Activated naive CD4-positive, alpha-beta T cell treated with anti-CD3 and anti-CD28 coated beads, Interleukin-2, amount 10 ng/mL, durations not matched to agents 7 days and 5 days (primary cell): ENCODE data around the gene MRPL49.

Source experiments
- CTCF ChIA-PET: fragments of 350-600 bp; sonication (Branson Sonifier 250); formaldehyde crosslinking; loops from one replicate; lab custom pipeline; 2021; ENCODE audit warnings: antibody characterized with exemption; lab: Charles Lee
- DNase-seq: peaks from one replicate; pipeline ENCODE4 v3.0.0-alpha.2; 2020
- H3K27ac Mint-ChIP-seq: one replicate; pipeline ENCODE4 v1.8.0; 2021; ENCODE audit warnings: mild to moderate bottlenecking, moderate library complexity, mixed read lengths
- H3K27me3 Mint-ChIP-seq: one replicate; pipeline ENCODE4 v1.8.0; 2021; ENCODE audit warnings: mild to moderate bottlenecking, mixed read lengths
- H3K36me3 Mint-ChIP-seq: one replicate; pipeline ENCODE4 v1.8.0; 2021; ENCODE audit warnings: mixed read lengths
- H3K4me1 Mint-ChIP-seq: one replicate; pipeline ENCODE4 v1.8.0; 2021; ENCODE audit warnings: mixed read lengths
- H3K4me3 Mint-ChIP-seq: one replicate; pipeline ENCODE4 v1.8.0; 2021; ENCODE audit warnings: mild to moderate bottlenecking, moderate library complexity, mixed read lengths
- H3K9me3 Mint-ChIP-seq: one replicate; pipeline ENCODE4 v1.8.0; 2021; ENCODE audit warnings: mixed read lengths

MRPL49 gene

DNA sequence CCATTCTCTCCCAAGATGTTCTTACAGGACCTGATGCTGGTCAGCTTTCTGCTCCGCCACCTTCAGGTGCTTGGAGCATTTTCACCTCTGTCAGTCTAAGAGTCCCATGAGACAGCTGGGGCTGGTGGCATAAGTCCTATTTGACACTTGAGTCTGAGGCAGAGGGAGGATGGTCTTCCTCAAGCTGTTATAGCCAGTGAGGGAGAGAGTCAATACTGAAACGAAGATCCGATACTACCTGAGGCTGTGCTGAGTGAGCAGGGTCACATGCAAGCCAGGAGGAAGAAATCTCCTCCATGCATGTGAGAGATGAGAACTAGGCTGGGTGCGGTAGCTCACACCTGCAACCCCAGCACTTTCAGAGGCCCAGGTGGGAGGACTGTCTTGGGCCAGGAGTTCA lies 32.5 kb upstream of the MRPL49 start:
- Mint-ChIP-seq H3K27me3 (no peaks in the 10 kb centered on the region), H3K36me3 (peaks cover 22% of the 10 kb centered on the region), H3K27ac (no peak overlapping the region), H3K4me3 (no peak overlapping the region), H3K4me1 (peaks cover 15% of the 10 kb centered on the region), H3K9me3 (no peaks in the 10 kb centered on the region)
- CTCF ChIA-PET, result interaction anchor here (0.6 to 1.3 kb wide), 2 partner anchors 21 to 75 kb away, joined by 3 read pairs; no protein-coding TSS in a partner anchor
- DNase-seq, result no peak

DNA sequence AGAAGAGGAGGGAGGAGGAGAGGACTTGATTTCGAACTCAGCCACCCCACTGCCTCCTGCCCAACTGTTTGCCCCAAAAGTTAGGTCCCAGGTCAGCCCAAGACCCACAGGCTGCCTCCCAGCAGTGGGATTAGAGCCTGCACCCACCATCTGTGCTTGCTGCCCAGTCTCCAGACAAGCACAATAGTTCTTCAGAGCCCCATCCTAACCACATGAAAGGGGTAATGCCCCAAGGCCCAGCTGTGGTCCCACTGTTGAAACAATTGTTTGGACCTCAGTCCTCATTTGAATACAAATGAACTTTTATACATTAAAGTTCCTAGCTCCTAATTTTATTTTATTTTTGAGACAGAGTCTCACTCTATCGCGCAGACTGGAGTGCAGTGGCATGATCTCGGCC lies 31.5 kb upstream of the MRPL49 start:
- peaks cover 17% of the 10 kb centered on the region for H3K36me3 Mint-ChIP-seq
- H3K27me3 Mint-ChIP-seq, result no peaks in the 10 kb centered on the region
- peaks cover 8% of the 10 kb centered on the region for H3K4me1 Mint-ChIP-seq
- DNase-seq, result no peak
- no peak overlapping the region for H3K27ac Mint-ChIP-seq
- CTCF ChIA-PET, result interaction anchor here (1.1 kb wide), 1 partner anchor 20 kb away, joined by 4 read pairs; no protein-coding TSS in a partner anchor
- no peak overlapping the region for H3K4me3 Mint-ChIP-seq
- no peaks in the 10 kb centered on the region for H3K9me3 Mint-ChIP-seq

DNA sequence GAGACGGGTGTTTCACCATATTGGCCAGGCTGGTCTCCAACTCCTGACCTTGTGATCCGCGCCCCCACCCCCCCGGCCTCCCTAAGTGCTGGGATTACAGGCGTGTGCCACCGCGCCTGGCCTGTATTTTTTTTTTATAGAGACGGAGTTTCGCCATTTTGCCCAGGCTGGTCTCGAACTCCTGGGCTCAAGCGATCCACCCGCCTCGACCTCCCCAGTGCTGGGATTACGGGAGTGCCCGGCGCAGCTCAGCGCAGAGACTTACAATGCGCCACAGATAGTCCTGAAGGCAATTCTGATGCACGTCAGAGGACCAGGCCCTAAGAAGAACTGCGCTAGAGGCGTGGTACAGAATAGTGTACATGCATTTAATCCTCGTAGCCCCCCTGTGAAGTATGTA lies 26.7 kb upstream of the MRPL49 start:
- Mint-ChIP-seq H3K4me1 (peaks cover 22% of the 10 kb centered on the region), H3K4me3 (peak overlapping the region; percentile 92), H3K36me3 (peaks cover 8% of the 10 kb centered on the region), H3K9me3 (no peaks in the 10 kb centered on the region), H3K27me3 (no peaks in the 10 kb centered on the region), H3K27ac (peak overlapping the region; percentile 98)
- no peak for DNase-seq
- CTCF ChIA-PET, result interaction anchor here (1.0 to 5.0 kb wide), 4 partner anchors 10 to 18 kb away, joined by 4 to 60 read pairs (median 6); partner anchors contain the start of gene TM7SF2

DNA sequence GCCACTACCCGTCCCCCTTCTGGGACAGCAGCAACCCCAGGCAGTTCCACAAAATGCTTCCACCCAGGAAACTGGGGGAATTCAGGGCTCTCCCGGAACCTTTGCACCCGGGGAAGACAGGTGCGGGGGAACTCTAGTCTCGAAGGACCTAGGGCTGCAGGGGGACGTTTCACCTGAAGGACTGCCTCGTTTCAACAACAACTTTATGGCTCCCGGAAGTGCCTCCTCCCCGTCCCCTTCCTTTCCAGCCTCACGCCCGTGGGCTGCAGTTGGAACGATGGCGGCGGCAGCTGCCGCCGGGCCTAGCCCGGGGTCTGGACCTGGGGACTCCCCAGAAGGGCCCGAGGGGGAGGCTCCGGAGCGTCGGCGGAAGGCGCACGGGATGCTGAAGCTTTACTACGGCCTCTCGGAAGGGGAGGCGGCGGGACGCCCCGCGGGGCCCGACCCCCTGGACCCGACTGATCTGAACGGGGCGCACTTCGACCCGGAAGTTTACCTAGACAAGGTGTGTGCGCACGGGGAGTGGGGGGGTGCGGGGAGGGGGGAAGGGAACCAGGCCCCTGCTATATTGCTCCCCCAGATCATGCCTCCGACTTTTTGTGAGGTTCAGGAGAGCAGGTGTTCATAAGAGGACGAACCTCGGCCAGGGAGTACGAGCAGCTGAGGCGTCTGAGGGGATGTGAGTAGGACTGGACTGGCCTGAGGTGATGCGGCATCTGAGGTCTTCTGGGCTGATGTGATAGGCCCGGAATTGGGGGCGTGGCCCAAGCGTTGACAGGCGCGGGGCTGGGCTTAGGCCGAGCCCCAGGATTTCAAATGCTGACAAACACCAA lies 25.9 kb upstream of the MRPL49 start, which contains the start of gene VPS51:
Gene VPS51, plus strand, starts transcription at position 241 of the 833 bp plus-strand sequence. Its CDS starts 37 bp downstream, at position 278.
- peak within 1 kb of the TSS; percentile 98 for H3K27ac Mint-ChIP-seq
- peak within 1 kb of the TSS; percentile 92 for H3K4me3 Mint-ChIP-seq
- H3K27me3 Mint-ChIP-seq, result no peaks in the 10 kb centered on the region
- CTCF ChIA-PET, result interaction anchor here (1.7 to 5.0 kb wide), 2 partner anchors 15 to 82 kb away, joined by 7 to 60 read pairs; partner anchors contain the start of genes ARL2 and TM7SF2
- H3K9me3 Mint-ChIP-seq, result no peaks in the 10 kb centered on the region
- DNase-seq, result peak; percentile 93
- peaks cover 8% of the 10 kb centered on the region for H3K36me3 Mint-ChIP-seq
- peaks cover 22% of the 10 kb centered on the region for H3K4me1 Mint-ChIP-seq

DNA sequence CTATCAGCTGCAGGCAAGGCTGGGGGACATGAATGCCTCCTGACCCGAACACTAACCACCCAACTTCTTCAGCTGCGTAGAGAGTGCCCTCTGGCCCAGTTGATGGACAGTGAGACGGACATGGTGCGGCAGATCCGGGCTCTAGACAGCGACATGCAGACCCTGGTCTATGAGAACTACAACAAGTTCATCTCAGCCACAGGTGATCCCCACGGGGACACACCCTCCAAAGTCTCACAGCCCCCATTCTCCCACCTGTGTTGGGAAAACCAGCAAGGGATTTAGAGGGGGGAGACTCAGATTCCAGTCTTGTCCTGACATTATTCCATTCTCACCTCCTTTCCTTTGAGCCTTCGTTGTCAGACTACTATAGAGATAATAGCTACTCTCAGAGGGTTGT lies 25.2 kb upstream of the MRPL49 start:
- H3K27me3 Mint-ChIP-seq, result no peaks in the 10 kb centered on the region
- no peak for DNase-seq
- peak overlapping the region; percentile 92 for H3K4me3 Mint-ChIP-seq
- peaks cover 8% of the 10 kb centered on the region for H3K36me3 Mint-ChIP-seq
- peak overlapping the region; percentile 98 for H3K27ac Mint-ChIP-seq
- CTCF ChIA-PET, result interaction anchor here (1.7 to 5.0 kb wide), 3 partner anchors 14 to 83 kb away, joined by 7 to 60 read pairs (median 11); partner anchors contain the start of genes ARL2, TM7SF2 and ZNHIT2
- H3K9me3 Mint-ChIP-seq, result no peaks in the 10 kb centered on the region
- peaks cover 22% of the 10 kb centered on the region for H3K4me1 Mint-ChIP-seq

DNA sequence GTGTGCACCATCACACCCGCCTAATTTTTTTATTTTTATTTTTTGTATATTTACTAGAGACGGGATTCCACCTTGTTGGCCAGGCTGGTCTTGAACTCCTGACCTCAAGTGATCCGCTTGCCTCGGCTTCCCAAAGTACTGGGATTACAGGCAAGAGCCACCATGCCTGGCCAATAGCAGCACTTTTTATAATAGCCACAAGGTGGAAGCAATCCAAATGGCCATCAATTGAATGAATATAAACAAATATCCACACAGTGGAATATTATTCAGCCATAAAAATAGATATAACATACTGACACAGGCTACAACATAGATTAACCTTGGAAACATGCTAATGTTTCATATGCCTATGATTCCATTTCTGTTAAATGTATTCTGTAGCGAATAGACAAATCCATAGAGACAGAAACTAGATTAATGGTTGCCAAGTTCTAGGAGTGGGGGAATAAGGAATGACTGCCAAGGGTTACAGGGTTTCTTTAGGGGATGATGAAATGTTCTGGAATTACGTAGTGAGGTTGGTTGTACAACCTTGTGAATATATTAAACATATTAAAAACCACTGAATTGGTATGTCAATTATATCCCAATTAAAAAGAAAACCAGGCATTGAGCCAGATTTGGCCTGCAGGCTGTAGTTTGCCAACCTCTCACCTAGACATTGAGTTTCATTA lies 21.3 kb upstream of the MRPL49 start:
- DNase-seq, result no peak
- Mint-ChIP-seq H3K27ac (peak overlapping the region; percentile 28), H3K27me3 (no peaks in the 10 kb centered on the region), H3K36me3 (peaks cover 19% of the 10 kb centered on the region), H3K4me1 (peaks cover 28% of the 10 kb centered on the region), H3K9me3 (no peaks in the 10 kb centered on the region), H3K4me3 (no peak overlapping the region)
- CTCF ChIA-PET, result interaction anchor here (1.2 to 5.0 kb wide), 2 partner anchors 9 to 10 kb away, joined by 8 to 60 read pairs; partner anchors contain the start of gene TM7SF2

DNA sequence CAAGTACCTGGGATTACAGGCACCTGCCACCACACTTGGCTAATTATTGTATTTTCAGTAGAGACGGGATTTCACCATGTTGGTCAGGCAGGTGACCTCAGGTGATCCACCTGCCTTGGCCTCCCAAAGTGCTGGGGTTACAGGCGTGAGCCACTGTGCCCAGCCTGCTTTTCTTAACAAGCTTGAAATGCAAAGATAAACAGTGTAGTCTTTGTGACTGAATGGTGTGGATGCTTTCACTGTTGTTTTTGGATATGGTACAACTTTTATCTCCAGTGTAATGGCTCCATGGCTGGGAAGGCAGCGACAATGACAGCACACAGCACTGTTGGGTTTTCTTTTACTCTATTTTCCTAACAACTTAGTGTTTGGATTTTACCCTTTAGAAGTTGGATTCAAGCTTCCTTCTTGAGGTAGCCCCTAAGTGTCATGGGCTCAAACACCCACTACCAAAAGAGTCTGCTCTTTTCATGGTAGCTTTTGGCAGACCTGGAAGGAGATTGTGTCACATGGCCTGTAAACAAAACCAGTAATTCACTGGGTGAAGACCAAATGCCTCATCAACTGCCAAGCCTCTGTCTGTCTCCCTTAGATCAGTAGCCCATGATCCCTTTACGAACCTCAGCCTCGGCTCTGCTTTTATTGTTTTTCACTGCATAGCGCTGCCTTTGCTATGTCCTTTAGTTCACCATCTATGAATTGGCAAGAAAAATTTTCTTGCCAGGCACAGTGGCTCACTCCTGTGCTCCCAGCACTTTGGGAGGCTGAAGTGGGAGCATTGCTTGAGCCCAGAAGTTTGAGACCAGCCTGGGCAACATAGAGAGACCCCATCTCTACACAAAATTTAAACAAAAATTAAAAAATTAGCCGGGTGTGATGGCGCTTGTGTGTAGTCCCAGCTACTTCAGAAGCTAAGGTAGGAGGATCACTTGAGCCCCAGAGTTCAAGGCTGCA lies 19.7 kb upstream of the MRPL49 start:
- peaks cover 25% of the 10 kb centered on the region for H3K36me3 Mint-ChIP-seq
- DNase-seq, result no peak

DNA sequence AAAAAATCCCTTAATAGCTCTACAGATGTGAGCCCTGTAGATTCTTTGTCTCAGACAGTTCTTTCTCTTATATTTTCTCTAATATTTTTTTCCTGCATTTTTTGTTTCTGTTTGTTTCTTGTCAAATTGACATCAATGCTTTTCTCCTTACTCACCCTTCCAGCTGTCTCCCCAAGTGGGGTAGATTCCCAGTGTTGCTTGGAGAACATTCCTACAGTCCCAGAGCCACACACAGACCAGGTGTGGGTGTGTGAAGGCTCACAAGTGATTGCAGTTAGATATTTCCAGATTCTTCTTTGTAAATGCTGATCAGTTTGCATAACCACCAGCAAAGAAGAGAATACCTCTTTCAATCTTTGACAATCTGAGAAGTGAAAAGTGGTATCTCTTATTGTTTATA lies 18.6 kb upstream of the MRPL49 start:
- CTCF ChIA-PET, result interaction anchor here (1.2 to 1.5 kb wide), 2 partner anchors 9 to 90 kb away, joined by 3 read pairs; partner anchors contain the start of gene ARL2
- DNase-seq, result no peak
- Mint-ChIP-seq H3K4me3 (no peak overlapping the region), H3K27me3 (no peaks in the 10 kb centered on the region), H3K4me1 (peaks cover 17% of the 10 kb centered on the region), H3K27ac (no peak overlapping the region), H3K9me3 (no peaks in the 10 kb centered on the region), H3K36me3 (peaks cover 23% of the 10 kb centered on the region)

More for the DNA sequence above, 19.7 kb upstream of the MRPL49 start:
- peaks cover 22% of the 10 kb centered on the region for H3K4me1 Mint-ChIP-seq
- no peaks in the 10 kb centered on the region for H3K9me3 Mint-ChIP-seq
- H3K27ac Mint-ChIP-seq, result no peak overlapping the region
- CTCF ChIA-PET, result interaction anchor here (0.7 to 1.2 kb wide), 3 partner anchors 8 to 255 kb away, joined by 3 to 8 read pairs (median 3); no protein-coding TSS in a partner anchor
- no peaks in the 10 kb centered on the region for H3K27me3 Mint-ChIP-seq
- no peak overlapping the region for H3K4me3 Mint-ChIP-seq

DNA sequence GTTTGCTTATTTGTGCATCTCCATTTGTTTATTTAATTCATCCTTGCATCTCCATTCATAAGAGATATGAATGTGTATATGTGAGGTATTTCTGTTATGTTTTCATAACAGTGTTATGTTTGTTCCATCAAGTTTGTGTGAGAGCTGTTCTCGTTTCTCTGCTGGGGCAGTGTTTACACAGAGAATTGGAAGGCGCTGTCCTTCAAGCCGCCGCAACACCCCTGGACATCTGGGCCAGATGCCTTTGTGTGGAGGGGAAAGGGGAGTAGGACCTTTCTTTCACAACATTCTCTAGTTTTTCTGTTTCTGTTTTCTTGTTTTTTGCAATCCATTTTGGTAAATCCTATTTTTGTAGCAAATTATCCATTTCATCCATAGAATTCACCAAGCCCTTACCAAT lies 17.5 kb upstream of the MRPL49 start:
- Mint-ChIP-seq H3K27ac (no peak overlapping the region), H3K27me3 (no peaks in the 10 kb centered on the region), H3K36me3 (peaks cover 25% of the 10 kb centered on the region), H3K4me1 (peaks cover 12% of the 10 kb centered on the region), H3K9me3 (no peaks in the 10 kb centered on the region), H3K4me3 (no peak overlapping the region)
- no peak for DNase-seq
- CTCF ChIA-PET, result interaction anchor here (1.1 to 1.5 kb wide), 2 partner anchors 91 to 102 kb away, joined by 3 read pairs; partner anchors contain the start of gene ARL2

DNA sequence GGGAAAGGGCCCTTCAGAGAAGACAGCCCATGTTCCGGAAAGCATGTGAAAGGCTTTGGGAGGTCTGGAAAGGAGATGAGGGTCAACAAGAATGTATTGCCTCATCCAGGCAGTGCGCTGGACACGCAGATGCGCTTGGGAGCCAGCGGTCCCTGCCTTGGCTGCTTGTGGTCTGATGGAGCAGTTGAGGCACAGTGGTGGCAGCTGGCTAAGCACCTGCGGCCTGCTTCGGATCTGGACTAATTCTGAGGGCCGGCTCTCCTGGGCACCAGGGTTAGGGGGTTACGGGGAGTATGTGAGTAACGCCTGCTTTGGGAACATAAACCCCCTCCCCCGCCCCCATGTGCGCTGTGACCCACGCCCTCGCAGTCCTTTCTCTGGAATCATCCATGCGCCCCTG lies 15.0 kb upstream of the MRPL49 start:
- H3K27me3 Mint-ChIP-seq, result peaks cover 4% of the 10 kb centered on the region
- peak overlapping the region; percentile 50 for H3K27ac Mint-ChIP-seq
- H3K36me3 Mint-ChIP-seq, result peaks cover 30% of the 10 kb centered on the region
- CTCF ChIA-PET, result interaction anchor here (8.7 kb wide), 1 partner anchor 9 kb away, joined by 60 read pairs; the partner anchor contains the start of gene VPS51
- H3K4me1 Mint-ChIP-seq, result peaks cover 33% of the 10 kb centered on the region
- H3K9me3 Mint-ChIP-seq, result no peaks in the 10 kb centered on the region
- H3K4me3 Mint-ChIP-seq, result no peak overlapping the region
- DNase-seq, result no peak

DNA sequence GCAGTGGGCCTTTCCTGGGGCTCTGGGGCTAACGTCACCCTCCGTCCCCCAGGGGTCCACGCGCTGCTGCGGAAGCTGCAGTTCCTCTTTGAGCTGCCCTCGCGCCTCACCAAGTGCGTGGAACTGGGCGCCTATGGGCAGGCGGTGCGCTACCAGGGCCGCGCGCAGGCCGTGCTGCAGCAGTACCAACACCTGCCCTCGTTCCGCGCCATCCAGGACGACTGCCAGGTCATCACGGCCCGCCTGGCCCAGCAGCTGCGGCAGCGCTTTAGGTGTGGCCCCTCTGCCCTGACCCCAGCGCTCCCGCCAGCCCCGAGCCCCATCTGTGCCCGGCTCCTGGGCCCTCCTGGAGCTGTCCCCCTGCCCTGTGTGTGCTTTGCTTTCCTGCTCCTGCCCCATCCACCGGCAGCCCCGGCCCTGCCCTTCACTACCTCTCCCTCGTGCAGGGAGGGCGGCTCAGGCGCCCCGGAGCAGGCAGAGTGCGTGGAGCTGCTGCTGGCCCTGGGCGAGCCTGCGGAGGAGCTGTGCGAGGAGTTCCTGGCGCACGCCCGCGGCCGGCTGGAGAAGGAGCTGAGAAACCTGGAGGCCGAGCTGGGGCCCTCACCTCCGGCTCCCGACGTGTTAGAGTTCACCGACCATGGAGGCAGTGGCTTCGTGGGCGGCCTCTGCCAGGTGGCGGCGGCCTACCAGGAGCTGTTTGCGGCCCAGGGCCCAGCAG lies 14.2 kb upstream of the MRPL49 start:
- H3K4me1 Mint-ChIP-seq, result peaks cover 33% of the 10 kb centered on the region
- no peak overlapping the region for H3K27ac Mint-ChIP-seq
- peaks cover 4% of the 10 kb centered on the region for H3K27me3 Mint-ChIP-seq
- no peaks in the 10 kb centered on the region for H3K9me3 Mint-ChIP-seq
- DNase-seq, result no peak
- CTCF ChIA-PET, result interaction anchor here (1.0 to 8.7 kb wide), 3 partner anchors 9 to 12 kb away, joined by 3 to 60 read pairs (median 4); partner anchors contain the start of genes VPS51 and ZNHIT2
- no peak overlapping the region for H3K4me3 Mint-ChIP-seq
- H3K36me3 Mint-ChIP-seq, result peaks cover 29% of the 10 kb centered on the region

DNA sequence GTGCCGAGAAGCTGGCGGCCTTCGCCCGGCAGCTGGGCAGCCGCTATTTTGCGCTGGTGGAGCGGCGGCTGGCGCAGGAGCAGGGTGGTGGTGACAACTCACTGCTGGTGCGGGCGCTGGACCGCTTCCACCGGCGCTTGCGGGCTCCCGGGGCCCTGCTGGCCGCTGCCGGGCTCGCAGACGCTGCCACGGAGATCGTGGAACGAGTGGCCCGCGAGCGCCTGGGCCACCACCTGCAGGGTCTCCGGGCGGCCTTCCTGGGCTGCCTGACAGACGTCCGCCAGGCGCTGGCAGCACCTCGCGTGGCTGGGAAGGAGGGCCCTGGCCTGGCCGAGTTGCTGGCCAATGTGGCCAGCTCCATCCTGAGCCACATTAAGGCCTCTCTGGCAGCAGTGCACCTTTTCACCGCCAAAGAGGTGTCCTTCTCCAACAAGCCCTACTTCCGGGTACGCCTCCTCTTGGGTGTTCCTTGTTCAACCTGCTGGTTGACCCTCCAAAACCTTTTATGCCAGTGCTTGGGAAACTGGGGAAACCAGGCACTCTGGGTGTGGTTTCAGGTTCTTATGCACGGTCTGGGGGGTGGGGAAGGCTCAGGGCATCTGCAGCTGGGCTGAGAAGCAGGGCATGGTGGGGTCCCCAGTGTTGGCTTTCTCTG lies 13.5 kb upstream of the MRPL49 start:
- Mint-ChIP-seq H3K36me3 (peaks cover 31% of the 10 kb centered on the region), H3K4me1 (peaks cover 40% of the 10 kb centered on the region), H3K27me3 (peaks cover 4% of the 10 kb centered on the region), H3K4me3 (no peak overlapping the region), H3K27ac (no peak overlapping the region), H3K9me3 (no peaks in the 10 kb centered on the region)
- no peak for DNase-seq
- CTCF ChIA-PET, result interaction anchor here (0.5 to 8.7 kb wide), 5 partner anchors 9 to 401 kb away, joined by 3 to 60 read pairs (median 3); partner anchors contain the start of genes VPS51 and ZNHIT2
